HG02798 (cell line): ENCODE measurements around the gene LCP2.
"Not testable (repeated sequence)": the region's sequence is repeated elsewhere in the genome, so short reads cannot be mapped to it uniquely, and the experiment has no call there.

Experiments used
- ATAC-seq: cut with Tn5 transposase; IDR thresholded peaks from one replicate; pipeline ENCODE4 v1.9.1; 2021; ENCODE audit warnings: mild to moderate bottlenecking; ENCODE audit not compliant: unreplicated experiment, poor library complexity

Gene LCP2

GRCh38 chr5:170254056-170254455 is 43.5 kb downstream of the LCP2 start:
- peak; percentile 95 for ATAC-seq

GRCh38 chr5:170252720-170253350 is 44.7 kb downstream of the LCP2 start:
- ATAC-seq = no peak

DNA sequence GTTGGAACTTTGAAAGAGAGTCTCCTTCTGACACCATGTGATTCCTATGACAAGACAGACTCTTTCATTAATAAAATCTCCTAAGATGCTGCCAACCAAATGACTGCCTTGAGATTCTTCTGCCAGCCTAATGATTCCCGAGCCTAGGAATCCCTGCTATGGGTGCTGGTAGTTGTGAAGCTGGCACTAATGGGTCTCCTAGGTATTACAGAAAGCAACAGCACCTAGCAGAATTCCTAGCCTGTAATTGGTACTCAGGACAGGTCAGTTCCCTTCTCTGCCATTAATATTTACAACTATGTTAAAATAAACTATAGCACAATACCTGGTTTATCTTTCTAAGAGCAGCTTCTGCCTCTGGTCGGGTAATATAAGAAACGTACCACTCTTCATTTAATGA is 45.5 kb downstream of the LCP2 start:
- ATAC-seq = no peak

DNA sequence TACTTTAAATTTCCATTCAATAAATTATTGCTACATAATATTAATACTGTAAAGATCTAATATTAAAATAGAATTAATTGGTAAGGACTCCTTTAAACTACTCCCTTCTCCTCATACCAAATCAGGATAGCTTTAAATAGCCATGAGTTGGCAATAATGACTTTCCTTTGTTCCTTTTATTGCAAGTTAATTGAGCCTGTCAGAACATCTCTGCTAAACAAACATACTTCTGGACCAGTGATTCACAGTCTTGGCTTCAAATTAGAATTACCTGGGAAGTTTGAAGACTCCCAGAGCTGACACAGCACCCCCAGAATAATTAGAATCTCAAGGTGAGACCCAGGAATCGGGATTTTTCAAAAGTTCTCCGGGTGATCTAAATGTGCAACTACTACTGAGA is 46.1 kb downstream of the LCP2 start:
- no peak for ATAC-seq

- no peak for ATAC-seq
These were observed 46.7 kb downstream of the LCP2 start for GRCh38 chr5:170250810-170251317.

DNA sequence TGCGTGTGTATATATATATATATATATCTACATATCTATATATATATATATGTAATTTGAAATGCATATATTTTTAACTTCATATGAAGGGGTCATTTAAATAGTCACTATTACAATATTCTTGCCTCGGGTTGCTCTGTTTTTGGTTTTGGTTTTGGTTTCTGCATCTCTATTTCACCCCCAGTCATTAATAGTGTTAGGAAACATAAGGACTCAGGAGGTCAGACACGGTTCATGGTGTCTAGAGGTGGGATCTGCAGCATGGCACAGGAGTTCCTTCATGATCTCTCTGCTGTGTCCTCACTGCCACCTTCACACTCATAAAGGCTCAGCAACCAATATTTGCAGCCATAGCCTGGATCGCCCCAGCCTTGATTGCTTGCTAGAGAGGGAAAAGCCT is 48.2 kb downstream of the LCP2 start:
- ATAC-seq = no peak

GRCh38 chr5:170248931-170249227 is 48.7 kb downstream of the LCP2 start:
- not testable (repeated sequence) for ATAC-seq

DNA sequence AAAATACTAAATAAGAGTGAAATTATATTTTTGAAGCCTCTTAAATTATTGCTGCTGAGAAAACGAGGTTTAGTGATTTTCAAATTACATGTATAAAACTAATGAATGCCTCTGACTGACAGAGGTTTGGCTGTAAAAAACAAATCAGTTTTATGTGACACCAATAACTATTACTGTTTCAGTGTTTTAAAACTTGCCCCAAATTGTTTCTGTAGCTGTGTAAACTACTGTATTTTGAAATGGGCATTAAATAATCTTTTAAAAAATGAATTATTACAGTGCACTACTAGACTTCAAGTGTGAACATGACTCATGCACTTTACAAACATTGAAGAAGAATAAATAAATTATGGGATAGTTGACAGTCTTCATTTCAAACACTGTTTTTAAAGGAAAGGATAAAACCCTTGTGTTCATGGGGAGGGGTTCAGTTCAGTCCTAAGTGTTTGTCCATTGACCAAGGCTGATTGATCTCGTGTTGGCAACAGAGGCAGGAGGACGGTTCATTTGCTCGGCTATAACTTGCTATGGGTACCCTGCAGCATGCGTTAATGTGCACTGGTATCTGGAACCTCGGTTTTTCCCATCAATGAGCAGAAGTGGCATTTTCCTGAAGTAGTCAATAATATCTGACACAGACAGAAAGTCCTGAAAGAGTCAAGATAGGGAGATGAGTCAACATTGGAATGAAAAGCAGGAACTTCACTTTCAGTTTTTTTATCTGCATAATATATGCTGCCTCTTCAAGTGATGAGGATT is 49.2 kb downstream of the LCP2 start:
- ATAC-seq = no peak

GRCh38 chr5:170247363-170247762 is 50.2 kb downstream of the LCP2 start:
- no peak for ATAC-seq

- no peak for ATAC-seq
These were observed 51.3 kb downstream of the LCP2 start for GRCh38 chr5:170246126-170246870.

DNA sequence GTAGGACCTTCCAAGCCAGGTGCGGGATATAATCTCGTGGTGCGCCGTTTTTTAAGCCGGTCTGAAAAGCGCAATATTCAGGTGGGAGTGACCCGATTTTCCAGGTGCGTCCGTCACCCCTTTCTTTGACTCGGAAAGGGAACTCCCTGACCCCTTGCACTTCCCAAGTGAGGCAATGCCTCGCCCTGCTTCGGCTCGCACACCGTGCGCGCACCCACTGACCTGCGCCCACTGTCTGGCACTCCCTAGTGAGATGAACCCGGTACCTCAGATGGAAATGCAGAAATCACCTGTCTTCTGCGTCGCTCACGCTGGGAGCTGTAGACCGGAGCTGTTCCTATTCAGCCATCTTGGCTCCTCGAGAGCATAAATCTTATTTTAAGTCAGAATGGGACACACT is 52.1 kb downstream of the LCP2 start:
- not testable (repeated sequence) for ATAC-seq

- no peak for ATAC-seq
These were observed 59.0 kb downstream of the LCP2 start for GRCh38 chr5:170238456-170239196.

GRCh38 chr5:170235876-170236864 is 61.4 kb downstream of the LCP2 start:
- ATAC-seq = peak; percentile 62

GRCh38 chr5:170233358-170233892 is 64.2 kb downstream of the LCP2 start:
- ATAC-seq = no peak

GRCh38 chr5:170232786-170233185 is 64.8 kb downstream of the LCP2 start, which contains the start of gene C5orf58:
Gene C5orf58, plus strand, starts transcription at chr5:170232985. Its CDS starts 1,992 bp downstream, at chr5:170234977.
- no peak for ATAC-seq

DNA sequence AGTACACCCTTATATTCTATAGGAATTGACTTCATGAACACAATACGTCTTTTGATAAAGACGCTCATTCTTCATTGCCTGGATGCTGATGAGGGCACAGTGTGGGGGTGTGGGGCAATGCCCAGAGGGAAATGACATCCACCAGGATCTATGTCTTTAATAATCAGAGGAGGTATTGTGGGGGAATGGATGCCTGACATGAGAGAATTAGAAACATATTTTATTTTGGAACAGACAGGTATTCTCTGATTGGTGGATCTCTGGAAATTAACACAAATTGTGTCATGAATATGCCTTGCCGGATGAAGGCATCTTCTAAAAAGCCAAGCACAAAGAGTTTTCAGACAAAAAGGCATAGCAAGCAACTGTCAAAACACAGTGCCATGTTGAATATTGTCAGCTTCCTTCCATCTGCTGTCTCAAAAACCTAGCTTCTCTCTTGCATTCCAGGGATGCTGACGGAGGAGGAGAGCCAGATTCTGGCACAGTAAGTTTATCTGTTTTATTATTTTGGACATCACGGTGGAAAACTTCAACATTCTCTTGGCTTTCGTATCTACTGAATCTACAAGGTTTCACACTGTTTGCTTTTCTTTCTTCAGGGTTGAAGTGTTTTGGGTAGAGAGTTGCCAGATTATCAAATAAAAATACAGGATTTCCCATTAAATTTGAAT is 68.7 kb downstream of the LCP2 start:
- ATAC-seq = no peak

GRCh38 chr5:170226661-170227060 is 70.9 kb downstream of the LCP2 start:
- ATAC-seq = no peak

DNA sequence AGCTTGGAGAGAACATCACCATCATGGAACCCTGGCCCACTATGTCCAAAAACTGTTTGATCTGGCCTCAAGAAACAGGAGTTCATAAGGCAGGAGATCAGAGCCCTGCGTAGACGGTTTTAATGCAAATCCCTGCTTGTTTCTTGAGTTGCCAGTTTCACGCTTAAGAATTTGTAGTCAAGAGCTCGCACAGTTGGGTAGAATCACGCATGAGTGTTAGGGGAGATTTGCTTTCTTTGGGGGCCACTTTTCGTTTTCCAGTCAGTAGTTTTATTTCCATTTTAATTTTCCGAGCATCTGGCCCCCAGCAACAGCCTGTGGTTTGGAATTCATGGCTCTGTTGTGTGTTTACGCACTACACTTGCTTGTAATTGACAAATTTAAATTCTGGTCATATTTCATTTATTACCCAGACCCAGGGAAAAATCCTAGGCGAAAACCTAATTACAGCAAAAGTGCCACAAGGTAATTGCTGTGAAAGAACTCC is 71.4 kb downstream of the LCP2 start:
- no peak for ATAC-seq
